ENCODE data around the gene F10.

The F10 gene

GRCh38 chr13:113184568-113185440, 62.2 kb downstream of the F10 start:
- H3K27ac ChIP-seq (ENCODE audit: insufficient read depth, low read depth, low read length, poor library complexity, severe bottlenecking): no peak overlapping the region
- H3K9me3 ChIP-seq (ENCODE audit: control insufficient read depth, low read length): no peaks in the 10 kb centered on the region
- peaks cover 11% of the 10 kb centered on the region for H3K4me1 ChIP-seq (ENCODE audit: control insufficient read depth, insufficient read depth, low read length)
- 94% methylated on average over 22 of the region's 22 CpGs for WGBS, 2 experiments
- no peaks in the 10 kb centered on the region for H3K27me3 ChIP-seq (ENCODE audit: control insufficient read depth, insufficient read depth, low read length, poor library complexity, severe bottlenecking)
- H3K36me3 ChIP-seq (ENCODE audit: control insufficient read depth, insufficient read depth, low read length): peaks cover 20% of the 10 kb centered on the region
- no peak overlapping the region for H3K4me3 ChIP-seq (ENCODE audit: insufficient read depth, low read depth, low read length)

DNA sequence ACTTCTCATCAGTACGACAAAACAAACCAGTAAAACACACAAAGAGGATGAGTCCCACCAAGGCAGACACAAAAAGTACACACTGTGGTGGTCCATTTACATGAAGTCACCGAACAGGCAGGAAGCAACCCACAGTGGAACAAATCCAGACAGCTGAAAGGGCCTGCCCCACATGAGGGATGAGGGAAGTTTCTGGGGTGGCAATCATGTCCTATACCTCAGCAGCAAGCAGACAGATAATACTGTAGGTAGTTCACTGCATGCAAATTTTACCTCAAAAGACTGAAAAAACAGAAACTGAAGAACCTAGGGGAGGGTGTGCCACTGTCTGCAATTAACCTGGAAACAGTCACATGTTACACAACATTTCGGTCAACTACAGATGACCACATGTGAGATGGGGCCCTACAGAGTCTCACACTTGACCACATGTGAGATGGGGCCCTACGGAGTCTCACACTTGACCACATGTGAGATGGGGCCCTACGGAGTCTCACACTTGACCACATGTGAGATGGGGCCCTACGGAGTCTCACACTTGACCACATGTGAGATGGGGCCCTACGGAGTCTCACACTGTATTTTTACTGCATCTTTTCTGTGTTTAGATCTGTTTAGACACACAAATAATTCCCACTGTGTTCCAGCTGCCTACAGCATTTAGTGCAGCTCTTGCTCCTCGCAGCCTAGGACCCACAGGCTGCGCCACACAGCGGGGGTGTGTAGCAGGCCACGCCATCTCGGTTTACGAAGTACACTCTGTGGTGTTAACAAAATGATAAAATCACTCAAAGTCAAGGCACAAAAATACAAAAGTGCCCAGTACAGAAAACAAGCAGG, 63.7 kb downstream of the F10 start:
- H3K36me3 ChIP-seq (ENCODE audit: control insufficient read depth, insufficient read depth, low read length): peaks cover 22% of the 10 kb centered on the region
- H3K27ac ChIP-seq (ENCODE audit: insufficient read depth, low read depth, low read length, poor library complexity, severe bottlenecking): no peak overlapping the region
- H3K9me3 ChIP-seq (ENCODE audit: control insufficient read depth, low read length): no peaks in the 10 kb centered on the region
- 91 to 94% methylated on average over 12 to 13 of the region's 13 CpGs for WGBS, 2 experiments
- no peaks in the 10 kb centered on the region for H3K4me1 ChIP-seq (ENCODE audit: control insufficient read depth, insufficient read depth, low read length)
- H3K4me3 ChIP-seq (ENCODE audit: insufficient read depth, low read depth, low read length): no peak overlapping the region
- H3K27me3 ChIP-seq (ENCODE audit: control insufficient read depth, insufficient read depth, low read length, poor library complexity, severe bottlenecking): no peaks in the 10 kb centered on the region

- H3K27me3 ChIP-seq (ENCODE audit: control insufficient read depth, insufficient read depth, low read length, poor library complexity, severe bottlenecking): no peaks in the 10 kb centered on the region
- H3K4me3 ChIP-seq (ENCODE audit: insufficient read depth, low read depth, low read length): no peak overlapping the region
- H3K27ac ChIP-seq (ENCODE audit: insufficient read depth, low read depth, low read length, poor library complexity, severe bottlenecking): no peak overlapping the region
- no peaks in the 10 kb centered on the region for H3K9me3 ChIP-seq (ENCODE audit: control insufficient read depth, low read length)
- H3K36me3 ChIP-seq (ENCODE audit: control insufficient read depth, insufficient read depth, low read length): peaks cover 22% of the 10 kb centered on the region
- no peaks in the 10 kb centered on the region for H3K4me1 ChIP-seq (ENCODE audit: control insufficient read depth, insufficient read depth, low read length)
- WGBS, 2 experiments: 93 to 95% methylated on average over 8 to 9 of the region's 9 CpGs
These were observed 64.7 kb downstream of the F10 start for GRCh38 chr13:113187263-113187669.

GRCh38 chr13:113187883-113188665, 65.5 kb downstream of the F10 start:
- Histone ChIP-seq H3K9me3 (ENCODE audit: control insufficient read depth, low read length) (no peaks in the 10 kb centered on the region), H3K27ac (ENCODE audit: insufficient read depth, low read depth, low read length, poor library complexity, severe bottlenecking) (no peak overlapping the region), H3K4me3 (ENCODE audit: insufficient read depth, low read depth, low read length) (no peak overlapping the region), H3K4me1 (ENCODE audit: control insufficient read depth, insufficient read depth, low read length) (no peaks in the 10 kb centered on the region), H3K27me3 (ENCODE audit: control insufficient read depth, insufficient read depth, low read length, poor library complexity, severe bottlenecking) (no peaks in the 10 kb centered on the region), H3K36me3 (ENCODE audit: control insufficient read depth, insufficient read depth, low read length) (peaks cover 22% of the 10 kb centered on the region)
- 95 to 96% methylated on average over 23 of the region's 23 CpGs for WGBS, 2 experiments

GRCh38 chr13:113190181-113190580, 67.6 kb downstream of the F10 start:
- H3K27ac ChIP-seq (ENCODE audit: insufficient read depth, low read depth, low read length, poor library complexity, severe bottlenecking): no peak overlapping the region
- WGBS, 2 experiments: 97 to 98% methylated on average over 4 of the region's 4 CpGs

GRCh38 chr13:113192279-113192678, 69.7 kb downstream of the F10 start:
- no peaks in the 10 kb centered on the region for H3K9me3 ChIP-seq (ENCODE audit: control insufficient read depth, low read length)
- 91 to 95% methylated on average over 4 of the region's 4 CpGs for WGBS, 2 experiments
- H3K27me3 ChIP-seq (ENCODE audit: control insufficient read depth, insufficient read depth, low read length, poor library complexity, severe bottlenecking): no peaks in the 10 kb centered on the region
- H3K4me1 ChIP-seq (ENCODE audit: control insufficient read depth, insufficient read depth, low read length): no peaks in the 10 kb centered on the region
- no peak overlapping the region for H3K4me3 ChIP-seq (ENCODE audit: insufficient read depth, low read depth, low read length)
- H3K27ac ChIP-seq (ENCODE audit: insufficient read depth, low read depth, low read length, poor library complexity, severe bottlenecking): no peak overlapping the region
- peaks cover 27% of the 10 kb centered on the region for H3K36me3 ChIP-seq (ENCODE audit: control insufficient read depth, insufficient read depth, low read length)

More at GRCh38 chr13:113190181-113190580, 67.6 kb downstream of the F10 start:
- Histone ChIP-seq H3K4me3 (ENCODE audit: insufficient read depth, low read depth, low read length) (no peak overlapping the region), H3K36me3 (ENCODE audit: control insufficient read depth, insufficient read depth, low read length) (peaks cover 22% of the 10 kb centered on the region), H3K9me3 (ENCODE audit: control insufficient read depth, low read length) (no peaks in the 10 kb centered on the region), H3K4me1 (ENCODE audit: control insufficient read depth, insufficient read depth, low read length) (no peaks in the 10 kb centered on the region), H3K27me3 (ENCODE audit: control insufficient read depth, insufficient read depth, low read length, poor library complexity, severe bottlenecking) (no peaks in the 10 kb centered on the region)

- Histone ChIP-seq H3K9me3 (ENCODE audit: control insufficient read depth, low read length) (no peaks in the 10 kb centered on the region), H3K4me3 (ENCODE audit: insufficient read depth, low read depth, low read length) (no peak overlapping the region), H3K27me3 (ENCODE audit: control insufficient read depth, insufficient read depth, low read length, poor library complexity, severe bottlenecking) (no peaks in the 10 kb centered on the region), H3K36me3 (ENCODE audit: control insufficient read depth, insufficient read depth, low read length) (peaks cover 33% of the 10 kb centered on the region), H3K4me1 (ENCODE audit: control insufficient read depth, insufficient read depth, low read length) (no peaks in the 10 kb centered on the region), H3K27ac (ENCODE audit: insufficient read depth, low read depth, low read length, poor library complexity, severe bottlenecking) (no peak overlapping the region)
- WGBS, 2 experiments: 89 to 90% methylated on average over 1 to 2 of the region's 2 CpGs
These were observed 70.3 kb downstream of the F10 start for GRCh38 chr13:113192902-113193301.

DNA sequence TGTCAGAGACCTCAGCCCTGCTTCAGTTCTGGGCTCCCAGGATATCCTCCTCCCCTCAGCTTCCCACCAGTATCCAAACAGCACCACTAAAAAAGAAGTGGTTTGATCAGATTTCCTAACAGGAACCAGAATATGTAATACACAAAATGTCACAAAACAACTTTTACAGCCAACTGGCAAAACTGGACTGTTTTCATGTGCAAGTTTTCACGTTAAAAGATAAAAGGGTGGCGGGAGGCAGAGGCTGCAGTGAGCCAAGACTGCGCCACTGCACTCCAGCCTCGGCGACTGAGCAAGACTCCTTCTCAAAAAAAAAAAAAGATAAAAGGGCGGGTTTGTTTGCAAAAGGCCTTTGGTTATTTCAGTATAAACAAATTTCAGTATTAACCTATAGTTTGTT, 72.8 kb downstream of the F10 start:
- H3K27me3 ChIP-seq (ENCODE audit: control insufficient read depth, insufficient read depth, low read length, poor library complexity, severe bottlenecking): no peaks in the 10 kb centered on the region
- WGBS, 2 experiments: 95 to 97% methylated on average over 5 of the region's 6 CpGs
- no peak overlapping the region for H3K27ac ChIP-seq (ENCODE audit: insufficient read depth, low read depth, low read length, poor library complexity, severe bottlenecking)
- H3K9me3 ChIP-seq (ENCODE audit: control insufficient read depth, low read length): no peaks in the 10 kb centered on the region
- H3K36me3 ChIP-seq (ENCODE audit: control insufficient read depth, insufficient read depth, low read length): peaks cover 29% of the 10 kb centered on the region
- H3K4me1 ChIP-seq (ENCODE audit: control insufficient read depth, insufficient read depth, low read length): no peaks in the 10 kb centered on the region
- H3K4me3 ChIP-seq (ENCODE audit: insufficient read depth, low read depth, low read length): no peak overlapping the region

GRCh38 chr13:113196970-113197737, 74.6 kb downstream of the F10 start:
- H3K36me3 ChIP-seq (ENCODE audit: control insufficient read depth, insufficient read depth, low read length): peaks cover 27% of the 10 kb centered on the region
- H3K27ac ChIP-seq (ENCODE audit: insufficient read depth, low read depth, low read length, poor library complexity, severe bottlenecking): no peak overlapping the region
- no peak overlapping the region for H3K4me3 ChIP-seq (ENCODE audit: insufficient read depth, low read depth, low read length)
- H3K27me3 ChIP-seq (ENCODE audit: control insufficient read depth, insufficient read depth, low read length, poor library complexity, severe bottlenecking): no peaks in the 10 kb centered on the region
- 92 to 94% methylated on average over 9 of the region's 9 CpGs for WGBS, 2 experiments
- H3K9me3 ChIP-seq (ENCODE audit: control insufficient read depth, low read length): no peaks in the 10 kb centered on the region
- no peaks in the 10 kb centered on the region for H3K4me1 ChIP-seq (ENCODE audit: control insufficient read depth, insufficient read depth, low read length)

Data from ectodermal cell (in vitro differentiated cells).